HG02759 (cell line): Measurements from ENCODE around the gene MLST8.
"Not testable (repeated sequence)": the region's sequence is repeated elsewhere in the genome, so short reads cannot be mapped to it uniquely, and the experiment has no call there.

ENCODE experiments used
- ATAC-seq: cut with Tn5 transposase; IDR thresholded peaks from one replicate; pipeline ENCODE4 v1.9.1; 2021; ENCODE audit warnings: mild to moderate bottlenecking, moderate library complexity; ENCODE audit not compliant: unreplicated experiment

The MLST8 gene

GRCh38 chr16:2229632-2230250 lies 24.5 kb downstream of the MLST8 start:
- ATAC-seq, result no peak

DNA sequence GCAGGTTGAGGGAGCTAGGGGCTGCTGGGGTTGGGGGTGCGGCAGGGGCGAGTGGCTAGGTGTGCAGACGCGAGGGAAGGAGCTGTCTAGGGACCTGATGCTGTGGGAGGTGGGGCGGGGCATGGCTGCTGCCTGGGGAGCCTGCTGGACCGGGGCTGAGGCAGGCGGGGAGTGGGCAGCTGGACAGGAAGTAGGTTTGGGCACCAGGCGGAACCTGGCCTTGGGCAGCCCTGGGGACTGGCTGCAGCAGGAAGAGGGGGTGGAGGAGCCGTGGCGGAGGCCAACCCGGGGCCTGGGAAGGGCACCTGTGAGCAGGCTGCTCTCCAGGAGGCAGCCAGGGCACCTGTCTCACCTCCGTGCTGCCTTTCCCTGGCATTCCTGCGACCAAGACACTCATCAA lies 25.1 kb downstream of the MLST8 start:
- no peak for ATAC-seq

GRCh38 chr16:2231016-2231931 lies 26.0 kb downstream of the MLST8 start:
- ATAC-seq, result no peak

DNA sequence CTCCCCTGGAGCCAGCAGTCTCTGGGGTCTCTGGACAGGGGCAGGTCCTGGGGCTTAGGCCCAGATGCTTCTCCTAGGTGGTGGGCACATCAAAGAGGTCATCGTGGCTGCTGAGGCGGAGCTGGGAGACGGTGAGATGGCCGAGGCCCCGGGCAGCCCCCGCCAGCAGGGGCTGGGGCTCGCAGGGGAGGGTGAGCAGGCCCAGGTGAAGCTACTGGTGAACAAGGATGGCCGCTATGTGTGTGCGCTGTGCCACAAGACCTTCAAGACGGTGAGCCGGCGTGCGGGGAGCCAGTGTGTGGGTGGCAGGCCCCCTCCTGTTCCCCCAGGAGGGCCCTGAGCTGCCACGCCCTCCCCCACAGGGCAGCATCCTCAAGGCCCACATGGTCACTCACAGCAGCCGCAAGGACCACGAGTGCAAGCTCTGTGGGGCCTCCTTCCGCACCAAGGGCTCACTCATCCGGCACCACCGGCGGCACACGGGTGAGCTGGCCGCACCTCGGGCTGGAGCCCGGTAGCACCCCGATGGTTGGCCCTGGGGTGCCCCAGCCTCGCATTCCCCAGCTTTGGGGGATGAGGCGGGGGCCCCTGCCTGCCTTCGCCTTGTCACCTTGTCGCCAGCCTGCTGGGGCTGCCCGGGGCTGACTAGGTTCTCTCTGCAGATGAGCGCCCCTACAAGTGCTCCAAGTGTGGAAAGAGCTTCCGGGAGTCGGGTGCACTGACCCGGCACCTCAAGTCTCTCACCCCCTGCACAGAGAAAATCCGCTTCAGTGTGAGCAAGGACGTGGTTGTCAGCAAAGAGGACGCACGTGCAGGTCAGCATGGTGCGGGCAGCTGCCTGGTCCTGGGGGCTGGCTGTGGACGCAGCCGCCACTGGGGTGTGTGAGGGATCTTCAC lies 27.1 kb downstream of the MLST8 start:
- no peak for ATAC-seq

- ATAC-seq, result no peak
These were observed 28.0 kb downstream of the MLST8 start for GRCh38 chr16:2233046-2233775.

DNA sequence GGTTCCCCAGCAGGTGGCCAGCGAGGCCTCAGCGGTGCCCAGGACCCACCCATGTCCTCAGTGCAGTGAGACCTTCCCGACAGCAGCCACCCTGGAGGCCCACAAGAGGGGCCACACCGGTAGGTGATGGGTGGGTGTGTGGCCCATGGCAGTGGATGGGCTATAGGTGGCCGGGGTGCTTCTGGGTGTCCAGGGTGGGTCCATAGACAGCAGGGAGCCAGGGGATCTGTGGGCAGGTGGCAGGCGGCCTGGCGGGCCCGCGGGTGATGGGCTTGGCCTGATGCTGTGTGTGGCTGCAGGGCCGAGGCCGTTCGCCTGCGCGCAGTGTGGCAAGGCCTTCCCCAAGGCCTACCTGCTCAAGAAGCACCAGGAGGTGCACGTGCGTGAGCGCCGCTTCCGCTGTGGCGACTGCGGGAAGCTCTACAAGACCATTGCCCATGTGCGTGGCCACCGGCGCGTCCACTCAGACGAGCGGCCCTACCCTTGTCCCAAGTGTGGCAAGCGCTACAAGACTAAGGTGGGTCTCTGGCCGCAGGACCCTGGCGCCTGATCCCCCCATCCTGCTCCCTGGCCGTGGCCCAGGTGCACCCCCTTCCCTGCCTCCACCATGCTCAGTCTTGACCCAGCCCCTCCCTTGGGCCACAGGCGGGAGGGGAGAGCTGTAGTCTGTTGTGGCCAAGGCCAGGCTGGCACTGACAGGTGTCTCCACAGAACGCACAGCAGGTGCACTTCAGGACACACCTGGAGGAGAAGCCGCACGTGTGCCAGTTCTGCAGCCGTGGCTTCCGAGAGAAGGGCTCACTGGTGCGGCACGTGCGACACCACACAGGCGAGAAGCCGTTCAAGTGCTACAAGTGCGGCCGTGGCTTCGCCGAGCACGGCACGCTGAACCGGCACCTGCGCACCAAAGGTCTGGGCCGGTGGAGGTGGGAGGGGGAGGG lies 28.9 kb downstream of the MLST8 start:
- ATAC-seq, result no peak

DNA sequence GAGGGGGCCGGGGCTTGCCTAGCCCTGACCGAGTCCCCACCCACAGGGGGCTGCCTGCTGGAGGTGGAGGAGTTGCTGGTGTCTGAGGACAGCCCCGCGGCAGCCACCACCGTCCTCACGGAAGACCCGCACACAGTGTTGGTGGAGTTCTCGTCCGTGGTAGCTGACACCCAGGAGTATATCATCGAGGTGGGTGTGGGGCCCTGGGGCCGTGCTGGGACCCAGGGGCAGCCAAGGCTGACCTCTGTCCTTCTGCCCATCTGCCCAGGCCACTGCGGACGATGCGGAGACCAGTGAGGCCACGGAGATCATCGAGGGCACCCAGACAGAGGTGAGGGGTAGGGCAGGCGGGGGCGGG lies 29.5 kb downstream of the MLST8 start:
- ATAC-seq, result no peak

DNA sequence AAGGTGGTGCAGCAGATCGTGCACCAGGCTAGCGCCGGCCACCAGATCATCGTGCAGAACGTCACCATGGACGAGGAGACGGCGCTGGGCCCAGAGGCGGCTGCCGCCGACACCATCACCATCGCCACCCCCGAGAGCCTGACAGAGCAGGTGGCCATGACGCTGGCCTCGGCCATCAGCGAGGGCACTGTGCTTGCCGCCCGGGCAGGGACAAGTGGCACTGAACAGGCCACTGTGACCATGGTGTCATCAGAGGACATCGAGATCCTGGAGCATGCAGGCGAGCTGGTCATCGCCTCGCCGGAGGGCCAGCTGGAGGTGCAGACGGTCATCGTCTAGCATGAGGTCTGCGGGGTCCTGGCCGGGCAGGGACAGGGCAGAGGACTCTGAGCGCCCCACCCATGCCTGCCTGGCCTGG lies 30.0 kb downstream of the MLST8 start:
- ATAC-seq, result no peak

DNA sequence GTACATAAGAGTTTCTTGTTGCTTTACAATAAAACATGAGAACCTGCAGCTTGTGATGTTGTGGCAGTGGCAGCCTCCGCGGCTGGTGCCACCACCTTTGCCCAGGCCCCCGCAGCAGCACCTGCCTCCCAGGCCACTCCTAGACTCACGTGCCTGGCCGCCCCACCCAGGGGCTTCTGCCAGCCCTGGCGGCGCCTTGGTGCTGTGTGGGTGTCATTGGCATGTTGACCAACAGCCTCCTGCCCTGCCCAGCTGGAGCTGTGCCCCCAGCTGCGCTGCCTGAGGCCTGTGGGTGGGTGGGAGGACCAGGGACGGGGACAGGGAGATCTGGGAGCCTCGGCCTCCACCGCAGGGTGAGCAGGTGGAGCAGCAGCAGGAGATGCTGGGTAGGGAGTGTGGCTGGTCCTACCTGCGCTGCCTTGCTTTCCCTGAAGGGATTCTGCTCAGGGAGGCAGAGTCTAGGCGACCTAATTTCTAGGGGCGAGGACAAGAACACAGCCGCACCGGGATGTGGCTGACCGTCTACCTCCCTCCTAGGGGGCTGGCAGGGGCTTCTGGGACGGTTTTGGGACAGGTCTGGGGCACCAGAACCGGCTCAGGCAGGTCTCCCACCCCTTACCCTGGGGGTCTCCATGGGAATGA lies 30.6 kb downstream of the MLST8 start:
- no peak for ATAC-seq

DNA sequence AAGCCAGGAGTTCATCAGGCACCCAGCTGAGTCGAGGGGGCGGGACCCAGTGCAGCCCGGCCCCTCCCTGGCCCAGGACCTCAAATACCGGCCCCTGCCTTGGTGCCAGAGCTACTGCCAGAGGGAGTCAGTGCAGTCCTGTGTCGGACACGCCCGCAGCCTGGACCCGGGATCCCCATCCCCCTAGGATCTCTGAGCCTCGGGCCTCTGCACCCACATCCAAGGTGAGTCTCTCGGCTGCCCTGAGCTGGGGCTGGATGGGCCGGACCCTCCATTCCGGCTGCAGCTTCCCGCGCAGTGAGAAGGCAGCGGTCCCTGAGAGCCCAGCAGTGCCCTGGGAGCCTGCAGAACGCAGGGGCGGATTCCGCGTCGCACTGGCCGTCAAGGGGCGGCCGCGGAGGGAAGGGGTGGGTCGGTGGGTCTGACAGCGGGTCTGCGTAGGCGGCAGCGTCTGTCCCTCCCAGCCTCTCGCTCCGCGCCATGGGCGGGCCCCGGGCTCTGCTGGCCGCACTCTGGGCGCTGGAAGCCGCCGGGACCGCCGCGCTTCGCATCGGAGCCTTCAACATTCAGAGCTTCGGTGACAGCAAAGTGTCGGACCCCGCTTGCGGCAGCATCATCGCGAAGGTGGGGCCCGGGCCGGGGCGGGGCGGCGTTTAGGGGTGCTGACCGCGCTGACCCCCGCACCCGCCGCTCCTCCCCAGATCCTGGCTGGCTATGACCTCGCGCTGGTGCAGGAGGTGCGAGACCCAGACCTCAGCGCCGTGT lies 31.3 kb downstream of the MLST8 start, which contains the start of gene DNASE1L2:
Gene DNASE1L2, plus strand, starts transcription at position 108 of the 765 bp plus-strand sequence. Its CDS starts 373 bp downstream, at position 481.
- ATAC-seq, result no peak

DNA sequence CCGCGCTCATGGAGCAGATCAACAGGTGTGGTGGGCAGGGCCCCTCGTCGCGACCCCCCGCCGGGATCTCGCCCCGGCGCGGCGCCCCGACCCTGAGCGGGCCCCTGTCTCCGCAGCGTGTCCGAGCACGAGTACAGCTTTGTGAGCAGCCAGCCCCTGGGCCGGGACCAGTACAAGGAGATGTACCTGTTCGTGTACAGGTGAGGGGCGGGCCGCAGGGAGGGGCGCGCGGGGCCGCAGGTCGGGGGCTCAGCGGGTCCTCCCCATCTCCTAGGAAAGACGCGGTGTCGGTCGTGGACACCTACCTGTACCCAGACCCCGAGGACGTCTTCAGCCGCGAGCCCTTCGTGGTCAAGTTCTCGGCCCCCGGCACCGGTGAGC lies 31.8 kb downstream of the MLST8 start:
- ATAC-seq, result no peak

DNA sequence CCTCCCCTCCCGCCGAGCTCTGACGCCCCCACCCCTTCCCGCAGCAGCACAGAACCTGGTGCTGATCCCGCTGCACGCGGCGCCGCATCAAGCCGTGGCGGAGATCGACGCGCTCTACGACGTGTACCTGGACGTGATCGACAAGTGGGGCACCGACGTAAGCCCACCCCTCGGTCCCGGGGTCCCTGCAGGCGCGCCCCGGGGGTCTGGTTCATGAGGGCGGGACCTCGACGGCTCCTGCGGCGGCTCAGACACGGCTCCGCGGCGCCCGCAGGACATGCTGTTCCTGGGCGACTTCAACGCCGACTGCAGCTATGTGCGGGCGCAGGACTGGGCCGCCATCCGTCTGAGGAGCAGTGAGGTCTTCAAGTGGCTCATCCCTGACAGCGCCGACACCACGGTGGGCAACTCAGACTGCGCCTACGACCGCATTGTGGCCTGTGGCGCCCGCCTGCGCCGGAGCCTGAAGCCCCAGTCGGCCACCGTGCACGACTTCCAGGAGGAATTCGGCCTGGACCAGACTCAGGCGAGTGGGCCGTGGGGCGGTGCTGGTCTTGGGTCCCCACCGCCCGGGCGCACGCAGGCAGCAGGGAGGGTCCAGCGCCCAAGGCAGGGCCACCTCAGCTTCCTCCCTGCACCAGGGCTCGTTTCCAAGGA lies 32.4 kb downstream of the MLST8 start:
- no peak for ATAC-seq

GRCh38 chr16:2238150-2238837 lies 33.0 kb downstream of the MLST8 start:
- ATAC-seq, result no peak

GRCh38 chr16:2238838-2239675 lies 33.8 kb downstream of the MLST8 start:
- ATAC-seq, result no peak

DNA sequence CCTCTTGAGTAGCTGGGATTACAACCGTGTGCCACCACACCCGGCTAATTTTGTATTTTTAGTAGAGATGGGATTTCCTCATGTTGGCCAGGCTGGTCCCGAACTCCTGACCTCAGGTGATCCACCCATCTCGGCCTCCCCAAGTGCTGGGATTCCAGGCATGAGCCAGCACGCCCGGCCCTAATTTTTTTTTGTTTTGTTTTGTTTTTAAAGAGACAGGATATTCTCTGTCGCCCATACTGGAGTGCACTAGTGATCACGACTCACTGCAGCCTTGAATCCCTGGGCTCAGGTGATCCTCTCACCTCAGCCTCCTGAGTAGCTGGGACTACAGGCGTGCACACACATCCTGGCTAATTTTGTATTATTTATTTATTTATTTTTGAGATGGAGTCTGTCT lies 35.1 kb downstream of the MLST8 start:
- ATAC-seq, result not testable (repeated sequence)

- ATAC-seq, result no peak
These were observed 37.3 kb downstream of the MLST8 start for GRCh38 chr16:2242598-2242997.
